Measurements from ENCODE around the gene KRT71.

KRT71 gene

GRCh38 chr12:52531566-52532300 lies 21.2 kb downstream of the KRT71 start:
- Histone ChIP-seq H4K20me1 (ENCODE audit: insufficient read depth, low read length) (no peaks in the 10 kb centered on the region), H3K27me3 (replicated peaks; ENCODE audit: insufficient read depth, low read length) (peaks cover 29% of the 10 kb centered on the region), H3K9me3 (replicated peaks; ENCODE audit: insufficient read depth, low read length) (no peaks in the 10 kb centered on the region), H3K79me2 (ENCODE audit: low read length) (no peaks in the 10 kb centered on the region), H3K9ac (ENCODE audit: low read length) (no peak overlapping the region), H3K4me3 (ENCODE audit: low read length) (no peak overlapping the region), H3K9me2 (replicated peaks; ENCODE audit: insufficient read depth, low read length) (no peaks in the 10 kb centered on the region), H3F3A (ENCODE audit: insufficient read depth, low read length) (no peaks in the 10 kb centered on the region), H3K4me1 (ENCODE audit: low read length) (no peaks in the 10 kb centered on the region), H2AFZ (ENCODE audit: low read length) (no peak overlapping the region), H3K27ac (ENCODE audit: low read length) (no peak overlapping the region), H3K4me2 (ENCODE audit: low read depth, low read length) (no peak overlapping the region), H3K36me3 (replicated peaks; ENCODE audit: insufficient read depth, low read length) (no peaks in the 10 kb centered on the region)
- no peak for TF ChIP-seq EZH2 (optimal IDR thresholded peaks at IDR 0.05; ENCODE audit: low read depth, low read length)
- no peak for TF ChIP-seq CTCF (IDR thresholded peaks at IDR 0.05; ENCODE audit: low read length)
- no peak for TF ChIP-seq EZH2phosphoT487 (IDR thresholded peaks at IDR 0.05; ENCODE audit: low read length)
- no peak for DNase-seq

- H3K9ac ChIP-seq (ENCODE audit: low read length) = no peak overlapping the region
- H3K9me3 ChIP-seq (replicated peaks; ENCODE audit: insufficient read depth, low read length) = no peaks in the 10 kb centered on the region
- TF ChIP-seq CTCF (IDR thresholded peaks at IDR 0.05; ENCODE audit: low read length) (no peak), EZH2 (optimal IDR thresholded peaks at IDR 0.05; ENCODE audit: low read depth, low read length) (no peak), EZH2phosphoT487 (IDR thresholded peaks at IDR 0.05; ENCODE audit: low read length) (no peak)
- DNase-seq = no peak
- no peak overlapping the region for H3K4me2 ChIP-seq (ENCODE audit: low read depth, low read length)
- peaks cover 35% of the 10 kb centered on the region for H3K27me3 ChIP-seq (replicated peaks; ENCODE audit: insufficient read depth, low read length)
- no peak overlapping the region for H2AFZ ChIP-seq (ENCODE audit: low read length)
- no peak overlapping the region for H3K27ac ChIP-seq (ENCODE audit: low read length)
- no peak overlapping the region for H3K4me3 ChIP-seq (ENCODE audit: low read length)
- no peaks in the 10 kb centered on the region for H3F3A ChIP-seq (ENCODE audit: insufficient read depth, low read length)
- H3K9me2 ChIP-seq (replicated peaks; ENCODE audit: insufficient read depth, low read length) = no peaks in the 10 kb centered on the region
- H3K4me1 ChIP-seq (ENCODE audit: low read length) = no peaks in the 10 kb centered on the region
- H4K20me1 ChIP-seq (ENCODE audit: insufficient read depth, low read length) = no peaks in the 10 kb centered on the region
- no peaks in the 10 kb centered on the region for H3K79me2 ChIP-seq (ENCODE audit: low read length)
- no peaks in the 10 kb centered on the region for H3K36me3 ChIP-seq (replicated peaks; ENCODE audit: insufficient read depth, low read length)
Observed at GRCh38 chr12:52530905-52531304, 22.0 kb downstream of the KRT71 start.

GRCh38 chr12:52530366-52530765 lies 22.6 kb downstream of the KRT71 start:
- no peaks in the 10 kb centered on the region for H4K20me1 ChIP-seq (ENCODE audit: insufficient read depth, low read length)
- H3K27me3 ChIP-seq (replicated peaks; ENCODE audit: insufficient read depth, low read length) = peaks cover 40% of the 10 kb centered on the region
- no peaks in the 10 kb centered on the region for H3F3A ChIP-seq (ENCODE audit: insufficient read depth, low read length)
- H3K36me3 ChIP-seq (replicated peaks; ENCODE audit: insufficient read depth, low read length) = no peaks in the 10 kb centered on the region
- no peak overlapping the region for H3K4me2 ChIP-seq (ENCODE audit: low read depth, low read length)
- H3K4me3 ChIP-seq (ENCODE audit: low read length) = no peak overlapping the region
- H3K9ac ChIP-seq (ENCODE audit: low read length) = no peak overlapping the region
- no peak overlapping the region for H3K27ac ChIP-seq (ENCODE audit: low read length)
- no peaks in the 10 kb centered on the region for H3K9me2 ChIP-seq (replicated peaks; ENCODE audit: insufficient read depth, low read length)
- TF ChIP-seq CTCF (IDR thresholded peaks at IDR 0.05; ENCODE audit: low read length) (no peak), EZH2 (optimal IDR thresholded peaks at IDR 0.05; ENCODE audit: low read depth, low read length) (no peak), EZH2phosphoT487 (IDR thresholded peaks at IDR 0.05; ENCODE audit: low read length) (no peak)
- no peak for DNase-seq
- H3K9me3 ChIP-seq (replicated peaks; ENCODE audit: insufficient read depth, low read length) = no peaks in the 10 kb centered on the region
- H3K79me2 ChIP-seq (ENCODE audit: low read length) = no peaks in the 10 kb centered on the region
- no peak overlapping the region for H2AFZ ChIP-seq (ENCODE audit: low read length)
- H3K4me1 ChIP-seq (ENCODE audit: low read length) = no peaks in the 10 kb centered on the region
